Suppressor macrophage (primary cell): ENCODE data around the gene BTF3L4.
"Not testable (repeated sequence)": the region's sequence is repeated elsewhere in the genome, so short reads cannot be mapped to it uniquely, and the experiment has no call there.

ENCODE experiments used
- DNase-seq, 4 experiments: peaks; one replicate each; pipeline ENCODE4 v3.0.0-alpha.2; 2020 to 2022
- total RNA-seq, 17 experiments: gene quantifications; one replicate each; lab custom pipeline; 2026; ENCODE audit warnings: mixed read lengths in 6 of 17, inconsistent platforms in 3 of 17; lab: John Stamatoyannopoulos, UW

Gene BTF3L4
- 14.8 to 84.5 (median 57.5) reads per million in 17 experiments for total RNA-seq

GRCh38 chr1:52056163-52056936 lies at the start of gene BTF3L4:
Gene BTF3L4, plus strand, starts transcription at chr1:52056295. Its CDS starts 3,553 bp downstream, at chr1:52059848.
- peak; percentile 89 to 95 (median 94) for DNase-seq

GRCh38 chr1:52007215-52008002 lies 48.7 kb upstream of the BTF3L4 start:
- DNase-seq = no peak

GRCh38 chr1:52008071-52008809 lies 47.9 kb upstream of the BTF3L4 start:
- DNase-seq = no peak

GRCh38 chr1:52022133-52022532 lies 34.0 kb upstream of the BTF3L4 start:
- no peak for DNase-seq

- no peak for DNase-seq
Observed at GRCh38 chr1:52026278-52026677, 29.8 kb upstream of the BTF3L4 start.

- peak in 2 of 4 experiments; percentile 6 to 15 for DNase-seq
Observed at GRCh38 chr1:52028328-52028727, 27.8 kb upstream of the BTF3L4 start.

- DNase-seq = not testable (repeated sequence)
Observed at GRCh38 chr1:52028839-52029238, 27.3 kb upstream of the BTF3L4 start.

GRCh38 chr1:52032124-52032784 lies 23.8 kb upstream of the BTF3L4 start:
- DNase-seq = no peak

GRCh38 chr1:52032785-52033131 lies 23.3 kb upstream of the BTF3L4 start:
- peak; percentile 26 to 63 (median 48) for DNase-seq

- DNase-seq = peak; percentile 88 to 94 (median 92)
Observed at GRCh38 chr1:52033190-52034049, 22.7 kb upstream of the BTF3L4 start, which contains the start of gene KTI12. Gene KTI12, minus strand, starts transcription at chr1:52033810. Its CDS starts 49 bp downstream, at chr1:52033761.

- no peak for DNase-seq
Observed at GRCh38 chr1:52034050-52034384, 22.1 kb upstream of the BTF3L4 start.

- DNase-seq = no peak
Observed at GRCh38 chr1:52037402-52037814, 18.7 kb upstream of the BTF3L4 start.

GRCh38 chr1:52037909-52038308 lies 18.2 kb upstream of the BTF3L4 start:
- DNase-seq = no peak

GRCh38 chr1:52041551-52042185 lies 14.4 kb upstream of the BTF3L4 start:
- no peak for DNase-seq

- no peak for DNase-seq
Observed at GRCh38 chr1:52045236-52045635, 10.9 kb upstream of the BTF3L4 start.

GRCh38 chr1:52045666-52046195 lies 10.4 kb upstream of the BTF3L4 start:
- DNase-seq = not testable (repeated sequence)

GRCh38 chr1:52049337-52049736 lies 6.8 kb upstream of the BTF3L4 start:
- DNase-seq = not testable (repeated sequence)

GRCh38 chr1:52053862-52054261 lies 2.2 kb upstream of the BTF3L4 start:
- no peak for DNase-seq

GRCh38 chr1:52054496-52055065 lies 1.5 kb upstream of the BTF3L4 start:
- DNase-seq = peak in 2 of 4 experiments; percentile 3 to 8
